HepG2 (cell line): ENCODE measurements around the gene ALX3. TPM values are rescaled to one million over a fixed set of nuclear protein-coding genes. Genes with fewer than 3 reads are reported as not detected.
A peak's percentile ranks its signal among the peaks of the same experiment; 100 is the strongest.

Experiments
- ATAC-seq: fragments of 200-7000 bp; cut with Tn5 transposase; 3 replicates; pipeline ENCODE4 v1.9.1; 2020; ENCODE audit warnings: mild to moderate bottlenecking, moderate library complexity
- BruUV-seq: library from RNA; stranded (reverse); fragments of 400-500 nt; replicated peaks from 2 replicates; lab custom pipeline; 2021; lab: Mats Ljungman, UMichigan
- CTCF ChIA-PET: fragments of 300-600 bp; formaldehyde crosslinking; extraction: SDS; loops from one replicate; lab custom pipeline; 2021; ENCODE audit warnings: low total read pairs, inconsistent platforms, low intra/inter-chr PET ratio; lab: Yijun Ruan, JAX
- POLR2A ChIA-PET: fragments of 350-600 bp; sonication (Branson Sonifier 250); formaldehyde crosslinking; loops from one replicate; lab custom pipeline; 2020; ENCODE audit warnings: antibody characterized with exemption, inconsistent platforms; lab: Yijun Ruan, JAX
- DNase-seq: peaks from one replicate; pipeline ENCODE4 v3.0.0-alpha.2; 2015; ENCODE audit warnings: low spot score
- FAIRE-seq: peaks from 3 replicates; lab custom pipeline; 2011; peaks lifted over from hg19 to GRCh38; lab: Jason Lieb, UNC
- H2AFZ ChIP-seq: one replicate; pipeline ENCODE4 v1.6.1; 2011; ENCODE audit warnings: low read length, inconsistent platforms
- H3K27ac ChIP-seq: fragments of 300-600 bp; 3 replicates; pipeline ENCODE4 v1.8.0; 2011; ENCODE audit warnings: mixed run types, mild to moderate bottlenecking, mixed read lengths, low read length, inconsistent platforms; ENCODE audit not compliant: insufficient read depth; ENCODE audit errors: extremely low read length
- H3K27me3 ChIP-seq, 2 experiments: fragments of 200-600 bp in 1 of 2; 2 replicates in 1 of 2; 3 replicates in 1 of 2; pipeline versions ENCODE4 v1.6.0 to v1.8.0; 2011; ENCODE audit warnings: low read length in 2 of 2, mild to moderate bottlenecking in 2 of 2, moderate library complexity in 2 of 2, inconsistent platforms in 1 of 2; ENCODE audit not compliant: insufficient read depth in 2 of 2, control insufficient read depth in 1 of 2
- H3K36me3 ChIP-seq, 2 experiments: fragments of 200-600 bp in 1 of 2; replicated peaks in 1 of 2; 2 replicates in 1 of 2; 3 replicates in 1 of 2; pipeline versions ENCODE4 v1.5.1 to v1.8.0; 2011; ENCODE audit warnings: low read length in 2 of 2, inconsistent platforms in 1 of 2; ENCODE audit not compliant: insufficient read depth in 2 of 2, control insufficient read depth in 1 of 2
- H3K4me1 ChIP-seq: 2 replicates; pipeline ENCODE4 v1.5.1; 2012; ENCODE audit warnings: low read length, inconsistent platforms; ENCODE audit not compliant: insufficient read depth
- H3K4me2 ChIP-seq: 2 replicates; pipeline ENCODE4 v1.6.0; 2011; ENCODE audit warnings: low read depth, low read length, inconsistent platforms
- H3K4me3 ChIP-seq, 3 experiments: fragments of 200-600 bp in 1 of 3; sonication (generic), shearing (Covaris generic) in 1 of 3; replicated peaks in 1 of 3; 2 replicates each; pipeline ENCODE4 v1.5.1; 2011 to 2016; ENCODE audit warnings: low read length in 3 of 3, inconsistent platforms in 2 of 3, low read depth in 2 of 3, mild to moderate bottlenecking in 2 of 3, control low read depth in 1 of 3, mixed read lengths in 1 of 3; ENCODE audit not compliant: insufficient read depth in 1 of 3
- H3K79me2 ChIP-seq: one replicate; pipeline ENCODE4 v1.6.1; 2011; ENCODE audit warnings: low read length, inconsistent platforms; ENCODE audit not compliant: insufficient read depth
- H3K9ac ChIP-seq: 2 replicates; pipeline ENCODE4 v1.6.0; 2011; ENCODE audit warnings: mild to moderate bottlenecking, low read depth, low read length, inconsistent platforms; ENCODE audit not compliant: insufficient read depth
- H3K9me3 ChIP-seq: 2 replicates; pipeline ENCODE4 v1.5.1; 2012; ENCODE audit warnings: mild to moderate bottlenecking, low read length
- H4K20me1 ChIP-seq: 2 replicates; pipeline ENCODE4 v1.6.0; 2011; ENCODE audit warnings: inconsistent platforms, mild to moderate bottlenecking, low read length, moderate library complexity; ENCODE audit not compliant: insufficient read depth
- CAMTA2 ChIP-seq: sonication (generic); formaldehyde crosslinking; IDR thresholded peaks from 2 replicates; pipeline ENCODE4 v1.4.0; 2020; ENCODE audit warnings: mild to moderate bottlenecking, missing genetic modification reagents, borderline replicate concordance
- HCFC1 ChIP-seq: fragments of 150-350 bp; IDR thresholded peaks from 2 replicates; pipeline ENCODE4 v1.6.1; 2014; ENCODE audit warnings: low read depth, low read length
- JUNB ChIP-seq: sonication (generic); formaldehyde crosslinking; IDR thresholded peaks from 2 replicates; pipeline ENCODE4 v1.8.0; 2022; ENCODE audit warnings: missing genetic modification reagents, mild to moderate bottlenecking, borderline replicate concordance
- MED1 ChIP-seq: sonication (generic); formaldehyde crosslinking; IDR thresholded peaks from 2 replicates; pipeline ENCODE4 v1.4.0; 2020; ENCODE audit warnings: missing genetic modification reagents
- MEF2D ChIP-seq: sonication (generic); formaldehyde crosslinking; IDR thresholded peaks from 2 replicates; pipeline ENCODE4 v1.5.1; 2020; ENCODE audit warnings: mild to moderate bottlenecking, missing genetic modification reagents
- MEIS1 ChIP-seq: sonication (generic); formaldehyde crosslinking; IDR thresholded peaks from 2 replicates; pipeline ENCODE4 v1.9.0; 2021; ENCODE audit warnings: mild to moderate bottlenecking, missing genetic modification reagents, moderate library complexity, borderline replicate concordance
- ZNF224 ChIP-seq: sonication (generic); formaldehyde crosslinking; IDR thresholded peaks from 2 replicates; pipeline ENCODE4 v1.5.0; 2020; ENCODE audit warnings: mild to moderate bottlenecking, missing genetic modification reagents
- ZNF343 ChIP-seq: sonication (generic); formaldehyde crosslinking; IDR thresholded peaks from 2 replicates; pipeline ENCODE4 v1.4.0; 2020; ENCODE audit warnings: mild to moderate bottlenecking, missing genetic modification reagents
- ZNF629 ChIP-seq: sonication (generic); formaldehyde crosslinking; conservative IDR thresholded peaks from 2 replicates; pipeline ENCODE4 v1.5.0; 2020; ENCODE audit warnings: missing genetic modification reagents
- WGBS: methylation state at CpG from one replicate; pipeline ENCODE4 v1.1.6; 2017; ENCODE audit warnings: low lambda C conversion rate; 5-methylcytosine and 5-hydroxymethylcytosine counted together
- in situ Hi-C: cut with HindIII; loops from 2 replicates; pipeline ENCODE4 v1.10.0; 2017; ENCODE audit warnings: low pct_unique_long_range_greater_than_20kb; ENCODE audit not compliant: extremely low pct_ligation_motif_present
- intact Hi-C: fragments of 100-400 bp; cut with micrococcal nuclease; formaldehyde crosslinking; loops from one replicate; pipeline ENCODE4 v1.10.0; 2022; ENCODE audit not compliant: unreplicated experiment
- polyA plus RNA-seq, 8 experiments: library from polyadenylated mRNA; depleted of rRNA in 3 of 8; stranded (reverse) in 7 of 8; unstranded in 1 of 8; fragments of >200 nt; fragmentation: Illumina TruSeq in 4 of 8; extraction: Trizol in 4 of 8; gene quantifications; 2 replicates each; pipeline versions ENCODE4 v1.2.1 to v1.2.3, GENCODE V29; 2011 to 2016; ENCODE audit warnings: low read depth in 4 of 8, missing spikeins in 1 of 8, mixed read lengths in 1 of 8; ENCODE audit not compliant: insufficient read depth in 1 of 8
- total RNA-seq, 5 experiments: library from RNA; depleted of rRNA; stranded (reverse); fragments of >200 nt; fragmentation: Illumina TruSeq; extraction: Trizol; gene quantifications; 2 replicates each; pipeline ENCODE4 v1.2.3, GENCODE V29; 2016; ENCODE audit warnings: low read depth in 1 of 5
- TF ChIP-seq, protein P1 (sequence below): sonication (generic); formaldehyde crosslinking; IDR thresholded peaks from 2 replicates; pipeline ENCODE4 v1.4.0; 2020; ENCODE audit warnings: missing genetic modification reagents, borderline replicate concordance
- TF ChIP-seq, protein P2 (sequence below): IDR thresholded peaks from 2 replicates; pipeline ENCODE4 v1.6.1; 2016

Gene ALX3
- total and polyA plus RNA-seq, 2 of the 13 experiments (the other 11 are each of a cell fraction or from before 2014, with no cell fraction given) = not detected

DNA sequence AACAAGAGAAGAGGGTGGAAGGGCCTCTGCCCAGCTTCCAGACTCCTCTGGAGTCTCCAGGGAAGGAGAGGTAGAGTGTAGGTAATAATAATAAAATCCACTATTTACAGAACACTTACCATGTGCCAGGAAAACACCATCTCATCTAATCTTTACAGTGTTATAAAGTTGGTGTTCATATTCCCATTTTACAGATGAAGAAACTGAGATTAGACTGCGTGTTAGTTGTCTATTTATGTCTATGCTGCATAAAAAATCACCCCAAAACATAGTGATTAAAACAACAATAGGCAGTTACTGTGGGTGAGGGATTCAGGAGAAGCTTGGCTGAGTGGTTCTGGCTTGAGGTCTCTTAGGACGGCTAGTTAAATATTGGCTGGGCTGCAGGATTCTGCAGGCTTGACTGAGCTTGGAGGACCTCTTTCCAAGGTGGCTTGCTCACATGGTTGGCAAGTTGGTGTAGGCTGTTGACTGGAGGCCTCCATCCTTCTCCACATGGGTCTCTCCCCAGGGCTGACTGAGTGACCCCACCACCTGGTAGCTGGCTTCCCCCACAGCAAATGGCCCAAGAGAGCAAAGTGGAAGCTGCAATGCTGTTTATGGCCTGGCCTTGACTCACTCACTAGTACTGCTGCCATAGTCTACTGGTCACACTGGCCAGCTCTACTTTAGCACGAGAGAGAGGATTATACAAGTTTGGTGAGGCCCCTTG lies 6.5 kb upstream of the ALX3 start:
- WGBS = 8% methylated on average over 3 of the region's 3 CpGs
- Histone ChIP-seq H2AFZ (no peak overlapping the region), H3K79me2 (no peaks in the 10 kb centered on the region), H3K4me1 (no peaks in the 10 kb centered on the region), H3K4me3 (no peak overlapping the region), H3K9me3 (no peaks in the 10 kb centered on the region), H4K20me1 (no peaks in the 10 kb centered on the region), H3K27me3 (peaks cover 1 to 15% of the 10 kb centered on the region in 2 experiments; a peak in 3 of 5 replicates), H3K4me2 (no peak overlapping the region), H3K27ac (no peak overlapping the region), H3K36me3 (no peaks in the 10 kb centered on the region), H3K9ac (no peak overlapping the region)
- DNase-seq (no peak), FAIRE-seq (no peak), ATAC-seq (no peak)
- ChIA-PET POLR2A (interaction anchor here (1.0 kb wide), 1 partner anchor 14 kb away, joined by 3 read pairs; no protein-coding TSS in a partner anchor), CTCF (no interaction called here)
- intact Hi-C loops = no loop called here
- in situ Hi-C loops = no loop called here
- BruUV-seq = no TSS peak
- TF ChIP-seq ZNF629 (CRISPR knock-in tag) (peak; percentile 61), HCFC1 (no peak)

DNA sequence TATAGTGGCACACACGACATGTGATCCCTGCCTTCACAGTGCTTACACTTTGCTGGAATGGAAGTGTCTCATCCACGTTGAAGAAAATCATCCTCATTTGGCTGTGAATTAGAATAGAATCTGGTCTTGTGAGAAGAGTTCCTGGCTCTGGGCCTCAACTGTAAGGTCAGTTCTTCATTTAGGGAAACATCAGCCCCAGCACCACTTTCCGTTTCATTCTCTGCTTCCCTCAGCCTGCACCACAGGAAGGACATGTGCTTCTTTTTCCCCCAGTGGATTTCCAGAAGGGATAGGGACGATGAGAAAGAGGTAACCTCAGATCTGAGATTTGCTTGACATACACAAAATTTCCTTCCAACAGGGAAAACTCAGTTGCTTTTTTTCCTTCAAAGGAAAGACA lies 3.7 kb upstream of the ALX3 start:
- H3K27ac ChIP-seq = no peak overlapping the region
- H3K9ac ChIP-seq = no peak overlapping the region
- no peaks in the 10 kb centered on the region for H3K36me3 ChIP-seq
- no peak overlapping the region for H3K4me2 ChIP-seq
- no peaks in the 10 kb centered on the region for H3K4me1 ChIP-seq
- DNase-seq = no peak
- intact Hi-C loops (no loop called here), in situ Hi-C loops (no loop called here)
- H3K27me3 ChIP-seq = peaks cover 6 to 28% of the 10 kb centered on the region in 2 experiments; a peak in 4 of 5 replicates
- WGBS = 17% methylated on average over 4 of the region's 4 CpGs
- no peak overlapping the region for H2AFZ ChIP-seq
- no peak for FAIRE-seq
- no peak for ATAC-seq
- no peaks in the 10 kb centered on the region for H3K79me2 ChIP-seq
- CTCF ChIA-PET = no interaction called here
- BruUV-seq = no TSS peak
- no peaks in the 10 kb centered on the region for H4K20me1 ChIP-seq
- H3K9me3 ChIP-seq = no peaks in the 10 kb centered on the region
- POLR2A ChIA-PET = no interaction called here
- no peak overlapping the region for H3K4me3 ChIP-seq
- no peak for TF ChIP-seq JUNB
- TF ChIP-seq MED1 (CRISPR knock-in tag) = no peak
- no peak for TF ChIP-seq ZNF343 (CRISPR knock-in tag)
- TF ChIP-seq, protein P1, sequence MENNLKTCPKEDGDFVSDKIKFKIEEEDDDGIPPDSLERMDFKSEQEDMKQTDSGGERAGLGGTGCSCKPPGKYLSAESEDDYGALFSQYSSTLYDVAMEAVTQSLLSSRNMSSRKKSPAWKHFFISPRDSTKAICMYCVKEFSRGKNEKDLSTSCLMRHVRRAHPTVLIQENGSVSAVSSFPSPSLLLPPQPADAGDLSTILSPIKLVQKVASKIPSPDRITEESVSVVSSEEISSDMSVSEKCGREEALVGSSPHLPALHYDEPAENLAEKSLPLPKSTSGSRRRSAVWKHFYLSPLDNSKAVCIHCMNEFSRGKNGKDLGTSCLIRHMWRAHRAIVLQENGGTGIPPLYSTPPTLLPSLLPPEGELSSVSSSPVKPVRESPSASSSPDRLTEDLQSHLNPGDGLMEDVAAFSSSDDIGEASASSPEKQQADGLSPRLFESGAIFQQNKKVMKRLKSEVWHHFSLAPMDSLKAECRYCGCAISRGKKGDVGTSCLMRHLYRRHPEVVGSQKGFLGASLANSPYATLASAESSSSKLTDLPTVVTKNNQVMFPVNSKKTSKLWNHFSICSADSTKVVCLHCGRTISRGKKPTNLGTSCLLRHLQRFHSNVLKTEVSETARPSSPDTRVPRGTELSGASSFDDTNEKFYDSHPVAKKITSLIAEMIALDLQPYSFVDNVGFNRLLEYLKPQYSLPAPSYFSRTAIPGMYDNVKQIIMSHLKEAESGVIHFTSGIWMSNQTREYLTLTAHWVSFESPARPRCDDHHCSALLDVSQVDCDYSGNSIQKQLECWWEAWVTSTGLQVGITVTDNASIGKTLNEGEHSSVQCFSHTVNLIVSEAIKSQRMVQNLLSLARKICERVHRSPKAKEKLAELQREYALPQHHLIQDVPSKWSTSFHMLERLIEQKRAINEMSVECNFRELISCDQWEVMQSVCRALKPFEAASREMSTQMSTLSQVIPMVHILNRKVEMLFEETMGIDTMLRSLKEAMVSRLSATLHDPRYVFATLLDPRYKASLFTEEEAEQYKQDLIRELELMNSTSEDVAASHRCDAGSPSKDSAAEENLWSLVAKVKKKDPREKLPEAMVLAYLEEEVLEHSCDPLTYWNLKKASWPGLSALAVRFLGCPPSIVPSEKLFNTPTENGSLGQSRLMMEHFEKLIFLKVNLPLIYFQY (CRISPR knock-in tag) = no peak
- TF ChIP-seq, protein P2, sequence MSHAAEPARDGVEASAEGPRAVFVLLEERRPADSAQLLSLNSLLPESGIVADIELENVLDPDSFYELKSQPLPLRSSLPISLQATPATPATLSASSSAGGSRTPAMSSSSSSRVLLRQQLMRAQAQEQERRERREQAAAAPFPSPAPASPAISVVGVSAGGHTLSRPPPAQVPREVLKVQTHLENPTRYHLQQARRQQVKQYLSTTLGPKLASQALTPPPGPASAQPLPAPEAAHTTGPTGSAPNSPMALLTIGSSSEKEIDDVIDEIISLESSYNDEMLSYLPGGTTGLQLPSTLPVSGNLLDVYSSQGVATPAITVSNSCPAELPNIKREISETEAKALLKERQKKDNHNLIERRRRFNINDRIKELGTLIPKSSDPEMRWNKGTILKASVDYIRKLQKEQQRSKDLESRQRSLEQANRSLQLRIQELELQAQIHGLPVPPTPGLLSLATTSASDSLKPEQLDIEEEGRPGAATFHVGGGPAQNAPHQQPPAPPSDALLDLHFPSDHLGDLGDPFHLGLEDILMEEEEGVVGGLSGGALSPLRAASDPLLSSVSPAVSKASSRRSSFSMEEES (CRISPR knock-in tag) = no peak
- TF ChIP-seq CAMTA2 (CRISPR knock-in tag) = no peak
- TF ChIP-seq ZNF224 (CRISPR knock-in tag) = no peak
- no peak for TF ChIP-seq MEF2D (CRISPR knock-in tag)
- TF ChIP-seq MEIS1 (CRISPR knock-in tag) = no peak
